Measurements from ENCODE around the gene CLEC10A.

DNA sequence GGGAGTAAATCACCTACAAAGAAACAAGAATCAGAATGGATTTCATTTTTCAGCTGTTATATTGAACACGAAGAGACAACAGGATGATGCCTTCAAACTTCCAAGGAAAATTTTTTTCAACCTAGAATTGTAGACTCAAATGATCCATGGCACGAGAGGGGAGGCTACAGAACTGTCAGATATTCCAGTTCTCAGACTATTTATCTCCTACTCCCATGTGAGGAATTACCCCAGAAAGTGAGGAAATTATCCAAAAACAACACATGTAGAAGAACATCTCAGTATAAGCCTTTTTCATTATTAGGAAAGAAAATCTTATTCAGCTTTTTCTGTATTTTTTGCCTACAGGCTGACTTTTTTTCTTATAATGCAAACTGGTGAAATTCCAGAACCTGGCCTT is 40.1 kb upstream of the CLEC10A start:
- TF ChIP-seq, protein P1, sequence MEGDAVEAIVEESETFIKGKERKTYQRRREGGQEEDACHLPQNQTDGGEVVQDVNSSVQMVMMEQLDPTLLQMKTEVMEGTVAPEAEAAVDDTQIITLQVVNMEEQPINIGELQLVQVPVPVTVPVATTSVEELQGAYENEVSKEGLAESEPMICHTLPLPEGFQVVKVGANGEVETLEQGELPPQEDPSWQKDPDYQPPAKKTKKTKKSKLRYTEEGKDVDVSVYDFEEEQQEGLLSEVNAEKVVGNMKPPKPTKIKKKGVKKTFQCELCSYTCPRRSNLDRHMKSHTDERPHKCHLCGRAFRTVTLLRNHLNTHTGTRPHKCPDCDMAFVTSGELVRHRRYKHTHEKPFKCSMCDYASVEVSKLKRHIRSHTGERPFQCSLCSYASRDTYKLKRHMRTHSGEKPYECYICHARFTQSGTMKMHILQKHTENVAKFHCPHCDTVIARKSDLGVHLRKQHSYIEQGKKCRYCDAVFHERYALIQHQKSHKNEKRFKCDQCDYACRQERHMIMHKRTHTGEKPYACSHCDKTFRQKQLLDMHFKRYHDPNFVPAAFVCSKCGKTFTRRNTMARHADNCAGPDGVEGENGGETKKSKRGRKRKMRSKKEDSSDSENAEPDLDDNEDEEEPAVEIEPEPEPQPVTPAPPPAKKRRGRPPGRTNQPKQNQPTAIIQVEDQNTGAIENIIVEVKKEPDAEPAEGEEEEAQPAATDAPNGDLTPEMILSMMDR (optimal IDR thresholded peaks at IDR 0.05 in 1 of 3, IDR thresholded peaks at IDR 0.05 in 1 of 3, conservative IDR thresholded peaks at IDR 0.05 in 1 of 3; ENCODE audit: extremely low read depth in 1 of 3, insufficient read depth in 2 of 3, low read length in 3 of 3) = no peak
- TF ChIP-seq EZH2 (IDR thresholded peaks at IDR 0.05; ENCODE audit: low read length) = no peak
